K562 (cell line): ENCODE results near the gene OCA2. TPM values are rescaled to one million over a fixed set of nuclear protein-coding genes. Genes with fewer than 3 reads are reported as not detected.

Source experiments
- ATAC-seq: fragments of 200-7000 bp; cut with Tn5 transposase; 3 replicates; pipeline ENCODE4 v1.9.1; 2020; ENCODE audit warnings: moderate library complexity
- BruUV-seq: library from RNA; stranded (reverse); fragments of 400-500 nt; replicated peaks from 2 replicates; lab custom pipeline; 2021; lab: Mats Ljungman, UMichigan
- CTCF ChIA-PET: fragments of 300-600 bp; formaldehyde crosslinking; extraction: SDS; loops from one replicate; lab custom pipeline; 2021; ENCODE audit warnings: low intra/inter-chr PET ratio; lab: Yijun Ruan, JAX
- POLR2A ChIA-PET: fragments of 300-600, 350-650 bp; sonication (Branson Sonifier 250); formaldehyde crosslinking; extraction: SDS; loops from one replicate; lab custom pipeline; 2021; ENCODE audit warnings: antibody characterized with exemption, inconsistent platforms; lab: Yijun Ruan, JAX
- DNase-seq, 4 experiments: peaks; one replicate each; pipeline versions ENCODE4 v3.0.0 to v3.0.0-alpha.2; 2011 to 2018; ENCODE audit warnings: low spot score in 3 of 4, mixed read lengths in 3 of 4; ENCODE audit errors: extremely low read depth in 1 of 4
- FAIRE-seq: peaks from 2 replicates; lab custom pipeline; 2011; peaks lifted over from hg19 to GRCh38; lab: Jason Lieb, UNC
- H2AFZ ChIP-seq: 2 replicates; pipeline ENCODE4 v1.6.0; 2011; ENCODE audit warnings: low read depth, low read length, control low read depth, inconsistent platforms
- H3K27ac ChIP-seq: fragments of 200-600 bp; 3 replicates; pipeline ENCODE4 v1.8.0; 2011; ENCODE audit warnings: low read depth, mild to moderate bottlenecking, control low read depth, inconsistent platforms, low read length, moderate library complexity, mixed read lengths; ENCODE audit errors: extremely low read depth
- H3K27me3 ChIP-seq, 2 experiments: fragments of 300-600 bp in 1 of 2; 2 replicates in 1 of 2; 3 replicates in 1 of 2; pipeline versions ENCODE4 v1.6.0 to v1.8.0; 2011; ENCODE audit warnings: inconsistent platforms in 2 of 2, low read length in 2 of 2, mild to moderate bottlenecking in 1 of 2, mixed read lengths in 1 of 2, moderate library complexity in 1 of 2; ENCODE audit not compliant: control insufficient read depth in 2 of 2, insufficient read depth in 2 of 2
- H3K36me3 ChIP-seq: fragments of 300-600 bp; 3 replicates; pipeline ENCODE4 v1.8.0; 2011; ENCODE audit warnings: mild to moderate bottlenecking, low read length, inconsistent platforms; ENCODE audit not compliant: control insufficient read depth, insufficient read depth
- H3K4me1 ChIP-seq, 2 experiments: fragments of 200-600 bp in 1 of 2; replicated peaks in 1 of 2; 2 replicates in 1 of 2; 3 replicates in 1 of 2; pipeline versions ENCODE4 v1.5.1 to v1.8.0; 2011; ENCODE audit warnings: inconsistent platforms in 2 of 2, low read length in 2 of 2, mild to moderate bottlenecking in 1 of 2, mixed read lengths in 1 of 2, moderate library complexity in 1 of 2; ENCODE audit not compliant: control insufficient read depth in 2 of 2, insufficient read depth in 2 of 2
- H3K4me2 ChIP-seq: 2 replicates; pipeline ENCODE4 v1.6.1; 2011; ENCODE audit warnings: low read length, control low read depth, inconsistent platforms, mixed read lengths; ENCODE audit not compliant: insufficient read depth
- H3K4me3 ChIP-seq: fragments of 200-600 bp; sonication (generic), shearing (Covaris generic); 2 replicates; pipeline ENCODE4 v1.5.1; 2016; ENCODE audit warnings: control low read depth, inconsistent platforms
- H3K79me2 ChIP-seq: fragments of 200-600 bp; 3 replicates; pipeline ENCODE4 v1.8.0; 2011; ENCODE audit warnings: low read length, inconsistent platforms; ENCODE audit not compliant: control insufficient read depth, insufficient read depth
- H3K9ac ChIP-seq, 2 experiments: 2 replicates each; pipeline versions ENCODE4 v1.6.0 to v1.6.1; 2011; ENCODE audit warnings: low read depth in 2 of 2, low read length in 2 of 2, control low read depth in 1 of 2, inconsistent platforms in 1 of 2, mild to moderate bottlenecking in 1 of 2, mixed read lengths in 1 of 2; ENCODE audit not compliant: insufficient read depth in 1 of 2
- H3K9me1 ChIP-seq: one replicate; pipeline ENCODE4 v1.6.0; 2011; ENCODE audit warnings: inconsistent platforms, mild to moderate bottlenecking, low read length, moderate library complexity; ENCODE audit not compliant: control insufficient read depth, insufficient read depth
- H3K9me3 ChIP-seq: replicated peaks from 2 replicates; pipeline ENCODE4 v1.5.1; 2011; ENCODE audit warnings: low read depth, low read length, inconsistent platforms; ENCODE audit not compliant: control insufficient read depth, insufficient read depth
- H4K20me1 ChIP-seq: replicated peaks from 2 replicates; pipeline ENCODE4 v1.6.1; 2011; ENCODE audit warnings: low read length, inconsistent platforms, mixed read lengths; ENCODE audit not compliant: control insufficient read depth, insufficient read depth
- CXXC5 ChIP-seq: fragments of 250-450 bp; sonication (Bioruptor Pico); IDR thresholded peaks from 2 replicates; pipeline ENCODE4 v1.8.0; 2022; ENCODE audit warnings: inconsistent platforms, mild to moderate bottlenecking, moderate library complexity
- EGR1 ChIP-seq: fragments of 450-650 bp; conservative IDR thresholded peaks from 2 replicates; pipeline ENCODE4 v1.6.1; 2017; ENCODE audit warnings: mild to moderate bottlenecking
- KLF10 ChIP-seq: fragments of 250-450 bp; sonication (Bioruptor Pico); IDR thresholded peaks from 2 replicates; pipeline ENCODE4 v1.6.1; 2021; ENCODE audit warnings: matching md5 sums
- L3MBTL2 ChIP-seq: fragments of 450-650 bp; IDR thresholded peaks from 2 replicates; pipeline ENCODE4 v1.6.1; 2016; ENCODE audit warnings: mild to moderate bottlenecking, moderate library complexity
- MEIS2 ChIP-seq: fragments of 450-650 bp; IDR thresholded peaks from 2 replicates; pipeline ENCODE4 v1.6.1; 2014; ENCODE audit warnings: mild to moderate bottlenecking; ENCODE audit not compliant: partially characterized antibody
- RBM39 ChIP-seq: fragments of 200-400 bp; formaldehyde crosslinking; optimal IDR thresholded peaks from 2 replicates; pipeline ENCODE3; 2018; ENCODE audit warnings: low read depth, low read length
- XRCC4 ChIP-seq: IDR thresholded peaks from one replicate; pipeline ENCODE4 v1.6.1; 2011; ENCODE audit not compliant: insufficient read depth, insufficient read length; ENCODE audit errors: extremely low read depth
- ZNF408 ChIP-seq: fragments of 250-450 bp; sonication (Bioruptor Pico); IDR thresholded peaks from 2 replicates; pipeline ENCODE4 v1.4.0; 2020; ENCODE audit warnings: low read depth, mild to moderate bottlenecking, moderate library complexity
- ZNF57 ChIP-seq: fragments of 450-650 bp; formaldehyde crosslinking; IDR thresholded peaks from 2 replicates; pipeline ENCODE4 v1.4.0; 2020; ENCODE audit warnings: mild to moderate bottlenecking, moderate library complexity
- WGBS: fragments of 100-300 bp; shearing (Covaris generic); methylation state at CpG from one replicate; pipeline ENCODE4 v1.1.6; 2016; ENCODE audit warnings: low coverage, mixed read lengths; ENCODE audit not compliant: insufficient coverage; ENCODE audit errors: missing lambda C conversion rate; 5-methylcytosine and 5-hydroxymethylcytosine counted together
- in situ Hi-C: fragments of 300-500 bp; cut with MboI; formaldehyde crosslinking; loops from 4 replicates; pipeline ENCODE4 v1.15.0; 2018; ENCODE audit warnings: inconsistent platforms, mixed read lengths
- intact Hi-C: fragments of 100-400 bp; cut with micrococcal nuclease; formaldehyde crosslinking; loops from 2 replicates; pipeline ENCODE4 v1.14.2; 2022
- polyA plus RNA-seq, 8 experiments: library from polyadenylated mRNA; depleted of rRNA in 4 of 8; stranded (reverse) in 5 of 8; unstranded in 3 of 8; fragments of >200 nt; fragmentation: Nextera tagmentation in 2 of 8; fragmentation: Illumina TruSeq in 1 of 8; extraction: Ambion mirVana in 2 of 8; extraction: Trizol in 1 of 8; gene quantifications; 2 replicates each; pipeline versions ENCODE4 v1.2.1 to v1.2.3, GENCODE V29; 2011 to 2014; ENCODE audit warnings: inconsistent platforms in 1 of 8, missing spikeins in 1 of 8
- total RNA-seq, 7 experiments: library from RNA; depleted of rRNA in 6 of 7; stranded (reverse); fragments of >200 nt in 6 of 7; fragmentation: Illumina TruSeq in 2 of 7; extraction: Trizol in 2 of 7; gene quantifications; 2 replicates each; pipeline versions ENCODE4 v1.2.1 to v1.2.3, GENCODE V29; 2011 to 2021; ENCODE audit warnings: low replicate concordance in 1 of 7
- TF ChIP-seq, protein P1 (sequence below), 2 experiments: IDR thresholded peaks; 2 replicates each; pipeline ENCODE4 v1.6.1; 2011; ENCODE audit warnings: borderline replicate concordance in 1 of 2, control low read depth in 1 of 2, low read depth in 1 of 2, low read length in 1 of 2, mild to moderate bottlenecking in 1 of 2, mixed read lengths in 1 of 2, moderate library complexity in 1 of 2; ENCODE audit not compliant: insufficient read depth in 1 of 2, insufficient read length in 1 of 2, poor library complexity in 1 of 2, severe bottlenecking in 1 of 2; ENCODE audit errors: extremely low read depth in 1 of 2
- TF ChIP-seq, protein P2 (sequence below): fragments of 450-650 bp; IDR thresholded peaks from 2 replicates; pipeline ENCODE4 v1.6.1; 2016; ENCODE audit warnings: antibody characterized with exemption
- TF ChIP-seq, protein P3 (sequence below): fragments of 450-650 bp; IDR thresholded peaks from 2 replicates; pipeline ENCODE4 v1.6.1; 2016; ENCODE audit warnings: low read depth, mild to moderate bottlenecking, moderate library complexity
- TF ChIP-seq, protein P4 (sequence below): sonication (generic); formaldehyde crosslinking; IDR thresholded peaks from 2 replicates; pipeline ENCODE4 v1.8.1; 2023; ENCODE audit warnings: mild to moderate bottlenecking, missing genetic modification reagents

Gene OCA2
- total and polyA plus RNA-seq, 9 of the 15 experiments (the other 6 are each of a cell fraction or from before 2014, with no cell fraction given): 0.07 to 0.59 (median 0.17) TPM; not detected in 1

DNA sequence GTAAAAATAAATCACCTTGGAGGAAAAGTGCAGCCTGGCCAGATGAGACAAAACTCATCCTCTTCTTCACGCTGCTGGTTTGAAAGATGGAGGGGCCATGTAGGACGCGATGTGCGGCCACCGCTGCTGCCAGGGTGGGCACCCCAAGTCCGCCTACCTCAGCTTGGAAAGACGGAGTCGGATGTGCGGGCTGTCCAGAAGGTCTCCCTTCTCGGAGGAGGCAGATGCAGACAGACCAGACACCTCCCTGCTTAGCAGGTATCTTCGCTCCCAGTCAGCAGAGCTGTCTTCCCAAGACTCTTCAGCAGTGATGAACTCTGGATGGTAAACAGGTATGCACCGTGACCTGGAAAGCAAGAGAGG, 71.4 kb downstream of the OCA2 start (continued):
- no peak for TF ChIP-seq ZNF57 (CRISPR knock-in tag)

DNA sequence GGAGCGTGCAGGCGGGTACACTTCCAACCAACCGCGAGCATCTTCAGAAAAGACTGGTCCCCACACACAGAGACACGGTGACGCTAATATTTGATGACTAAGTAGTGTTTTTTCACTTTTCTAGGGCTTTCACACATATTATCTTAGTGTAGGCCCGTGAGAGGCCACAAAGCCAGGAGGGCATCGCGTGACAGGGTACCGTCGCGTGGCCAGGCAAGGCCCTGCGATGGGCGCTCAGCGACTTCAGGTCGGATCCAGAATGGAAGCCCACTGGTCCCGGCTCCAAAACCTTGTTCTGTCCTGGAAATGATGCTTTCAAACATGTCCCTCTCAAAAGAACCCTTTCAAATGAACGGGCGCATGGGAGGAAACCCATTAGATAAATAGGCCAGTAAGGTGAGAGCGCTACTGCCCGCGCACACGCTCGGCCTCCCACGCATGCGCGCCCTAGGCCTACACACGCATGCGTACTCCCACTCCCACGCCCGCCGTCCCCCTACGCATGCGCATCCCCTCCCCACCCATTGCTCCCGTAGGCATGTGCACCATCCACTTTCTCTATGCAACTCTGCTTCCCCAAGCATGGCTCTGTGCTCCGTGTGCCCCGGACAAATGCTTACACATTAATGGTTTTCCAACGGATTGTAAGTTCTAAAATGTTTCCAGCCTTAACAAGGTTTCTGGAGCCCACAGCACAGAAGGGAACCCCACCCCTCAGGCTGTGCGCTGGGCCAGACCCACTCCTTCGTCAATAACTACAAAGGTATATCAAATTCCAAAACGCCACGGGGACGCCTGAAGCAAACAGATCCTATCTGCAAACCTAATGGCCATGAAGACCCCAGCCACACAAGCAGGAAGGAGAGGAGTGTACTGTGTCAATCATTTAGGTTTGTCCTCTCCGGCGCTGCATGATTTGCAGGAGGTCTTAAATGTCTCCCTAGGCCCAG, 72.1 kb downstream of the OCA2 start:
- Histone ChIP-seq H3K4me1 (peaks cover 0 to 6% of the 10 kb centered on the region in 2 experiments; a peak in 2 of 5 replicates), H3K9ac (no peak overlapping the region), H2AFZ (peak overlapping the region; percentile 70), H3K9me3 (no peaks in the 10 kb centered on the region; the same call in 1 of the 2 replicates), H3K27ac (no peak overlapping the region), H3K4me2 (peak overlapping the region; percentile 32; the same call in 1 of the 2 replicates), H4K20me1 (no peaks in the 10 kb centered on the region), H3K4me3 (no peak overlapping the region), H3K79me2 (no peaks in the 10 kb centered on the region), H3K27me3 (peaks cover 0 to 33% of the 10 kb centered on the region in 2 experiments; a peak in 3 of 5 replicates), H3K9me1 (no peaks in the 10 kb centered on the region), H3K36me3 (no peaks in the 10 kb centered on the region)
- in situ Hi-C loops (loop anchor here (25.0 kb wide), 1 partner anchor 1140 kb away; no protein-coding TSS in a partner anchor), intact Hi-C loops (no loop called here)
- FAIRE-seq: no peak
- POLR2A ChIA-PET: no interaction called here
- WGBS: 28% methylated on average over 43 of the region's 45 CpGs
- CTCF ChIA-PET: no interaction called here
- peak; percentile 34 to 83 (median 77) for DNase-seq
- BruUV-seq: no TSS peak
- ATAC-seq: peak; percentile 63
- TF ChIP-seq RBM39 (no peak), XRCC4 (no peak), EGR1 (peak; percentile 57; the same call in 1 of the 2 replicates), KLF10 (CRISPR knock-in tag) (no peak), CXXC5 (0 out of 2 replicates have a peak, but pooled peaks have one; percentile 12), MEIS2 (peak; percentile 78), L3MBTL2 (peak; percentile 24; the same call in 1 of the 2 replicates), ZNF408 (no peak)
- TF ChIP-seq, protein P1, sequence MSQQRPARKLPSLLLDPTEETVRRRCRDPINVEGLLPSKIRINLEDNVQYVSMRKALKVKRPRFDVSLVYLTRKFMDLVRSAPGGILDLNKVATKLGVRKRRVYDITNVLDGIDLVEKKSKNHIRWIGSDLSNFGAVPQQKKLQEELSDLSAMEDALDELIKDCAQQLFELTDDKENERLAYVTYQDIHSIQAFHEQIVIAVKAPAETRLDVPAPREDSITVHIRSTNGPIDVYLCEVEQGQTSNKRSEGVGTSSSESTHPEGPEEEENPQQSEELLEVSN (IDR thresholded peaks at IDR 0.05; ENCODE audit: borderline replicate concordance in 1 of 2, extremely low read depth in 1 of 2, insufficient read depth in 1 of 2, insufficient read length in 1 of 2, low read depth in 1 of 2, low read length in 1 of 2, poor library complexity in 1 of 2, severe bottlenecking in 1 of 2): peak in 1 of 2 experiments; percentile 14
- TF ChIP-seq, protein P2, sequence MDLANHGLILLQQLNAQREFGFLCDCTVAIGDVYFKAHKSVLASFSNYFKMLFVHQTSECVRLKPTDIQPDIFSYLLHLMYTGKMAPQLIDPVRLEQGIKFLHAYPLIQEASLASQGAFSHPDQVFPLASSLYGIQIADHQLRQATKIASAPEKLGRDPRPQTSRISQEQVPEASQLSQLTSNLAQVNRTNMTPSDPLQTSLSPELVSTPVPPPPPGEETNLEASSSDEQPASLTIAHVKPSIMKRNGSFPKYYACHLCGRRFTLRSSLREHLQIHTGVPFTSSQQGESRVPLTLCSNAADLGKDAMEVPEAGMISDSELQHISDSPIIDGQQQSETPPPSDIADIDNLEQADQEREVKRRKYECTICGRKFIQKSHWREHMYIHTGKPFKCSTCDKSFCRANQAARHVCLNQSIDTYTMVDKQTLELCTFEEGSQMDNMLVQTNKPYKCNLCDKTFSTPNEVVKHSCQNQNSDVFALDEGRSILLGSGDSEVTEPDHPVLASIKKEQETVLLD: peak; percentile 93
- TF ChIP-seq, protein P3, sequence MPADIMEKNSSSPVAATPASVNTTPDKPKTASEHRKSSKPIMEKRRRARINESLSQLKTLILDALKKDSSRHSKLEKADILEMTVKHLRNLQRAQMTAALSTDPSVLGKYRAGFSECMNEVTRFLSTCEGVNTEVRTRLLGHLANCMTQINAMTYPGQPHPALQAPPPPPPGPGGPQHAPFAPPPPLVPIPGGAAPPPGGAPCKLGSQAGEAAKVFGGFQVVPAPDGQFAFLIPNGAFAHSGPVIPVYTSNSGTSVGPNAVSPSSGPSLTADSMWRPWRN: no peak
- TF ChIP-seq, protein P4, sequence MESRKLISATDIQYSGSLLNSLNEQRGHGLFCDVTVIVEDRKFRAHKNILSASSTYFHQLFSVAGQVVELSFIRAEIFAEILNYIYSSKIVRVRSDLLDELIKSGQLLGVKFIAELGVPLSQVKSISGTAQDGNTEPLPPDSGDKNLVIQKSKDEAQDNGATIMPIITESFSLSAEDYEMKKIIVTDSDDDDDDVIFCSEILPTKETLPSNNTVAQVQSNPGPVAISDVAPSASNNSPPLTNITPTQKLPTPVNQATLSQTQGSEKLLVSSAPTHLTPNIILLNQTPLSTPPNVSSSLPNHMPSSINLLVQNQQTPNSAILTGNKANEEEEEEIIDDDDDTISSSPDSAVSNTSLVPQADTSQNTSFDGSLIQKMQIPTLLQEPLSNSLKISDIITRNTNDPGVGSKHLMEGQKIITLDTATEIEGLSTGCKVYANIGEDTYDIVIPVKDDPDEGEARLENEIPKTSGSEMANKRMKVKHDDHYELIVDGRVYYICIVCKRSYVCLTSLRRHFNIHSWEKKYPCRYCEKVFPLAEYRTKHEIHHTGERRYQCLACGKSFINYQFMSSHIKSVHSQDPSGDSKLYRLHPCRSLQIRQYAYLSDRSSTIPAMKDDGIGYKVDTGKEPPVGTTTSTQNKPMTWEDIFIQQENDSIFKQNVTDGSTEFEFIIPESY (CRISPR knock-in tag): peak; percentile 18; the same call in 1 of the 2 replicates
